G401 (cell line): ENCODE measurements around the gene CFAP74. TPM values are rescaled to one million over a fixed set of nuclear protein-coding genes. Genes with fewer than 3 reads are reported as not detected.
A peak's percentile ranks its signal among the peaks of the same experiment; 100 is the strongest.

Source experiments
- DNase-seq: peaks from one replicate; pipeline ENCODE4 v3.0.0-alpha.2; 2015; ENCODE audit warnings: low spot score
- in situ Hi-C: cut with HindIII; loops from 2 replicates; pipeline ENCODE4 v1.10.0; 2016; ENCODE audit warnings: low sequenced_read_pairs, mixed read lengths
- total RNA-seq: library from RNA; depleted of rRNA; stranded (reverse); fragments of >200 nt; shearing (Covaris generic); gene quantifications from 2 replicates; pipeline ENCODE4 v1.2.3, GENCODE V29; 2014; rRNA removed

CFAP74 gene, protein sequence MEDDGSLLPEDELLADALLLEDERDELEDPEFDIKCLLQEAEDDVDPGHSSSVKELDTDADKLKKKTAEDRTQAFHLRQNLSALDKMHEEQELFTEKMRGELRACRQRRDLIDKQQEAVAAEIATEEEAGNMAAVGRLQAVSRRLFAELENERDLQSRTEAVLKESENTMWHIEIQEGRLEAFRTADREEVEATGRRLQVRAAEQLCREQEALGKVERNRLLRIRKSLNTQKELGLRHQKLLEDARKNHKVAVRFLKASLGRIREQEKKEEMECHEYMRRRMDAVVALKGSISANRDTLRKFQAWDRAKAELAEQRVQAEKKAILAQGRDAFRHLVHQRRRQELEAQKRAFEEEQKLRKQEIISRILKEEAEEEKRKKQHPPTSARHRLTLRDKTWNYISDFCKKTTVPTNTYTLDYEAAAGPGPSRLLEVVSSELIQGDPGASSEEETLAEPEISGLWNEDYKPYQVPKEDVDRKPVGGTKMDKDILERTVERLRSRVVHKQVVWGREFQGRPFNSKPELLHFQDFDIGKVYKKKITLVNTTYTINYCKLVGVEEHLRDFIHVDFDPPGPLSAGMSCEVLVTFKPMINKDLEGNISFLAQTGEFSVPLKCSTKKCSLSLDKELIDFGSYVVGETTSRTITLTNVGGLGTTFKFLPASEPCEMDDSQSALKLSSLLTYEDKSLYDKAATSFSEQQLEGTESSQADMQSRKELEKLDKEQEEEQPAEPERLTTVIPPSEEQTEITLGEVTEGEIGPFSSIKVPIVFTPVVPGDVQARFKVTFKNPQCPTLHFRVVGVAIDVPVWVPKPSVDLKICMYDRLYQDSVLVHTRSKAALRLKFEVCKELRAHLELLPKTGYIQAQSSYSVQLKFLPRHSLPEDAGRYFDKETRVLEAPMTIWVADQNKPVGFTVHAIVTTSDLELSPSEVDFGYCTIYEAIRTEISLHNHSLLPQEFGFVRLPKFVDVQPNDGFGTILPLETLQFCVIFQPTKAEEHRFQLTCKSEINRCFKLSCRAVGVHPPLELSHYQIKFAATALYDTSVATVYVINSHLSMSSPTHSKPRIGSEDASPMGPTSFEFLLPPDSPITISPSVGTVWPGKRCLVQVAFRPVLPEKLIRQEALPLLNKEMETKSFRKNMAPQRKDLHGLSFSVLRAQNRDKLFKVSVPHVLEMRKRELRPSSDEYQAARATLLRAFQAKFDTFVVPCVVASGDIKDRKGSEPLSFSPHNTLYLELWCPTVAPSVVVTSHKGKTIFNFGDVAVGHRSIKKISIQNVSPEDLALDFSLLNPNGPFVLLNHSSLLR (N-terminal part only)
- total RNA-seq: not detected in 2 replicates

DNA sequence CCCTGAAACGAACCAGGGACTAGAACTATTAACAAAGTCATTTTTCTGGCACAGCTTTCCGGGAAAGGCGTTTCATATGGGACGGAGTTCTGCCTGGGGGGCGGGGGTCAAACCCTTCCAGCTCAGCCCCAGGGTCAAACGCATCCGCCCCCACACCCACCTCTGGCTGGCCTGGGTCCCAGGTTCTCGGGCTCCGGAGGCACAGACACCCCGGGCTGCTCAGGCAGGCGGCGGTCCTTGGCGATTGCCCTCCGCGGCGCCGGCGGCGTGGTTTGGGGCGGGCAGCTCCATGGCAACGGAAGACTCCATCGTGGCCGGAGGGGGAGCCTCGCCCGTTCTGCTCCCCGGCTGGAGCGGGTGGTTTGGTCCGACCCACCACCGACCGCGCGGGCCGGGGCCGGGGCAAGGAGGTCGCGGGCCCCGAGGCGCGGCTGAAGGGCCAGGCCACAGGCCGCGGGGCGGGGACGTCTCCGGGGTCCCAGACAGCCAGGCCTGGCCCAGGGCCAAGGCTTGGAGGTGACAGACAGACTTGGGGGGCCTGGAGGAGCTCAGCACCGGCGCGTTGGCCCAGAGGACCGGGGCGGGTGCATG, at the start of gene CFAP74:
TSS of gene CFAP74 (minus strand) at position 246 of the 591 bp plus-strand sequence. CDS start 12,830 bp downstream, outside the sequence.
- DNase-seq: peak; percentile 72
- in situ Hi-C loops: no loop called here

DNA sequence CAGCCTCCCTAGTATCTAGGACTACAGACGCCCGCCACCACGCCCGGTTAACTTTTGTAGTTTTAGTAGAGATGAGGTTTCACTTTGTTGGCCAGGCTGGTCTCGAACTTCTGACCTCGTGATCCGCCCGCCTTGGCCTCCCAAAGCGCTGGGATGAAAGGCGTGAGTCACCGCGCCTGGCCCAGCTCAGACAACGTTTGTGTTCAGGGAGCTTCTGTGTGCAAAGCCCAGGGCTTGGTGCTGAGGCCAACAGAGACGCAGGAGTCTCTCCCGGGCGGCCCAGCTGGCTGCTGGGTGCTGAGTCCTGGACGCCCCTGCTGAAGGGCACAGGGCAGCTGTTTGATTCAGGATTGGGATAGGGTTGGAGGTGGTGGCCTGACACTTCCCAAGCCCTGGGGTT, 49.6 kb upstream of the CFAP74 start:
- in situ Hi-C loops: no loop called here
- no peak for DNase-seq

DNA sequence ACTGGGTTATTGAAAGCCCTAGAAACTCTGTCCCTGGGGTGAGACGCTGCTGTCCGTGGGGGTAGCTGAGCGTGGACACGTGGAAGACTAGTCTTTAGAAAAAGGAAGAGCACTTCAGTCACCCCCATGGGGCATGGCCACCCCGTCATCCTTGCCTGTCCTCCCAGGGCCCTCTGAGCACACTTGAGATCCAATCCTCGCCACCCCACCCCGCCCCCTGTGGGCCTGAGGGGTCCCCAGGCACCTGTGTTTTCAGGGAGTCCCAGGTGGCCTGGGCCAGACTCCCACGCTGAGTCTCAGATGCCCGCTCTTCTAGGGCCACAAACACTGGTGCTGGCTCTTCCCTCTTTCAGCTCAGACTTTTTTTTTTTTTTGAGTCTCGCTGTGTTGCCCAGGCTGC, 49.2 kb upstream of the CFAP74 start:
- in situ Hi-C loops: no loop called here
- DNase-seq: no peak

DNA sequence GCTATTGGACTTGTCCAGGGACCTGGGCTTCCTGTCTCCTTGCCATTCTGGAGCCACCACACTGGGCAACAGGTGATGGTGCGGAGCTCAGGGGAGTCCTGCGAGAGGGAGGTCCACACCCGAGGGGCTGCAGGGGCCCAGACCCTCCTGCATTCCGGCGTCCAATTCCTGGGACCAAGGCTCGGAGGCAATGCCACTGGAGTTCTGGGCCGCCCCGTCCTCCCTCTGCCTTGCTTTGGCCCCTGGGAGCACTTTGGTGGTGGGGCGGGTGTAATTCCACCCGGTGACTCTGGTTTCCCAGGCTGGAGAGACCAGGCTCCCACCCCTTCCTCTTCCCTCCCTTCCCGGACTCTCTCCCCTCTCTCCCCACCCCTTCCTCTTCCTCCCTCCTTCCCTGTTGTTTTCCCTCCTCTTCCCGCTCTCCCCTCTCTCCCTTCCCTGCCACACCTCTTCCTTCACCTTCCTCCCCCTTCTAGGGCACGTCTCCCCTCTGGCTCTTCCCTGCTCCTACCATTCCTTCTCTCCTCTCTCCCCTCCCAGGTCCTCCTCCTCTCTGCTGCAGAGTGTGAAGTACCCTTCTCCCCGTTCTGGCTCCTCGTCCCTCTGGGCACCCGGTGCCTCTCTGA, 48.6 kb upstream of the CFAP74 start:
- no peak for DNase-seq
- in situ Hi-C loops: no loop called here

DNA sequence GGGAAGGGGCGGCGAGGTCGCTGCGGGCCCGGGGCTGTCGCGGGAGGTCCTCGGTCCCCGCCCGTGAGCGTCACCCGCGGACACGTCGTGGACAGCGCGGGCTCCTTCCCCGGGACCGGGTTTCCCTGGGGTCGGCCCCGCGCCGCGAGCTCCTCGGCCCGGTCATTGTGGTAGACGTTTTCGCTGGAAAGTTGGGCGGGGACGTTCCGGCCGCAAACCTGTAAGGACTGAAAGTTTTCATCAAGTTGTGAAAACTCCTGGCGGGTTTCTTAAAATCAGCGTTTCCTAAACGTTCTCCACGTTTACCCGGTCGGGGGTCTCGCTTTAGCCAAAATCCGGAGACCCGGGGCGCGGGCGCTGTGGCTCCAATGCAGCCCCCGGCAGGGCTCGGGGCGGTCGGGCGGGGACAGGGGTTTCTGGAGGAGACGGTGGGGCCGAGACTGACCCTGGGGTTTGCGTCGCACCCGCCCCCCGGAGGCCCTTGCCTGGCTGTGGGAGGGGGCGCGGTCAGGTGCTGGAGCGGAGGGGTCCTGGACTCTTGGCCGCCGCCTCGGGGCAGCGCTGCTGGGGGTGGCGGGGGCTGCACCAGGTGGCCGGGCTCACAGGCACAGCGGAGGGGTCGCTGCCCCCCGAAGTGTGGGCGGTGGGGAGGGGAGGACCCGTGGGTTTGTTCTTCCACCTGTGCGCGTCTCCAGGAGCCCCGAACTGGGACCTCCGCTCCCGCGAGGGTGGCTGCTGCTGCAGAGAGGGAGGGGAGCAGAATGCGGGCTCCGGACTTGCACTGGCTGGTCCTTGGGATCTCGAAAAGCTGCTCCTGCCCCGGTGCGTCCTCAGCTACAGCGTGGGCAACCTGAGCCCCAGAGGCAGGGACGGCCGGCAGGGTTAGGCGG, 47.5 kb upstream of the CFAP74 start:
- DNase-seq: peak; percentile 34
- in situ Hi-C loops: no loop called here

DNA sequence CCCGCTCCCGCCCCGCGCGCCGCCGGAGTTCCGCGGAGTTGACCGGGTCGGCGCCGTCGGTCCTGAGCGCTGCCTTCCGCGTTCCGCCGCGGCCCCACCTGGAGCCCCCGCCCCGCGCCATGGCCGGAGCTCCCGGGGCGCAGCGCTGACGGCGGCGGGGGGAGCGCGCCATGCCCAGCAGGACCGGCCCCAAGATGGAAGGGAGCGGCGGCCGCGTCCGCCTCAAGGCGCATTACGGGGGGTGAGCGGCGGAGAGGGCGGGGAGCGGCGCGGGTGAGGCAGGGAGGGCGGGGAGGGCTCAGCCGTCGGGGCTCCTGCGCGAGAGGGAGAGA, 46.8 kb upstream of the CFAP74 start:
- DNase-seq: peak; percentile 9
- in situ Hi-C loops: no loop called here

DNA sequence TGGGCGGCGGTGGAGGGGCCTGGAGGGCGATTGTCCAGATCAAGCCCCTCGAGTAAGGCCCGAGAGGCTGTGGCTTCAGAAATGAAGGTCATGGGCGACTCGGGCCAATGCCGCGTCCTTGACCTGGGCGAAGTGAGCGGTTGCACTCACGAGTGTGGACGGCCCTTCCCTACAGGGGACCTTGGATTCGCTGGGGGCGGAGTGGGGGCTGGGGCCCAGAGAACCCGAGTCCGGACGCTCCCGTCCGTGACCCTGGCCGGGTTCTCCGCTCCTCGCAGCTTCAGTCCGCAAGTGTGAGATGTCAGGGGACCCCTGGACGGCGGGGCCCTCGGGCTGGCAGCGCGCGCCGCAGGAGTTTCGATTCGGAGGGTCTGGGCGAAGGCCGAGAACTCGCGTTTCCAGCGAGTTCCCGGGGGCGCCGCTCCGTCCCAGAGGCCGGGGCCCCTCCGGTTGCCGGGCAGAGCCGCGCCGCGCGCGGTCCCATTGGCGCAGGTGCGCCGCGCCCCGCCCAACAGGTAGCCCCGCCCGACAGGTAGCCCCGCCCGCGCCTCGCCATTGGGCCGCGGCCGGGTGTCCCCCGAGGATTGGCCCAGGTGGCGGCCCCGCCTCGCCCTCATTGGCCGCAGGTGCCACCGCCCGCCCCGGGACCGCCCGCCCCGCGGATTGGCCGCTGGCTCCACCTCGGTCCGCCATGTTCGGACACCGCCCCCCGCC, 46.3 kb upstream of the CFAP74 start, which contains the start of gene PRKCZ:
TSS of gene PRKCZ (plus strand) at position 694 of the 714 bp plus-strand sequence. CDS start 220 bp downstream, outside the sequence.
- DNase-seq: peak; percentile 93
- in situ Hi-C loops: loop anchor here (5.0 kb wide), 1 partner anchor 58 kb away; no protein-coding TSS in a partner anchor

DNA sequence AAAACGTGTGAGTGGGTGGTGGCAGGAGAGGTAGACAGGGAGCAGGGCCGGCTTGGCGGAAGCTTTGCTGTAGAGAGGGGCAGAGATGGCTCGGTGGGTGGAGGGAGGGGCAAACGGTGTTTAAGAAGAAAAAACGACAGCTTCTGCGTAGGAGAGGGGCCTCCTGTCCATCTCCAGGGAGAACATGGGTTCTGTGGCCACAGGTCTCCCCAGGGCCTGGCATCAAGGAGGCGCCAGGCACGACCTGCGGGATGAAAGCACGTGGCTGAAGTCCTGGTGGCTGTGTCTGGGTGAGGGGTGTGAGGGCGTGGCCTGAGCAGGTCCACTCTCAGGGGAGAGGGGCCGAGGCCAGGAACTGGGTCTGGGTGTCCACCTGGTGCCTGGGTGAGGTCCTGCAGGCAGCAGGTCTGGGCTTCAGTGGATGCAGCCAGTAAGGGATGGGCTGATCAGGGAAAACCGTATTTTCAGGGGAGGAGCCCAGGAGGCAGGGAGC, 45.7 kb upstream of the CFAP74 start:
- DNase-seq: peak; percentile 69
- in situ Hi-C loops: loop anchor here (5.0 kb wide), 1 partner anchor 57 kb away; no protein-coding TSS in a partner anchor

DNA sequence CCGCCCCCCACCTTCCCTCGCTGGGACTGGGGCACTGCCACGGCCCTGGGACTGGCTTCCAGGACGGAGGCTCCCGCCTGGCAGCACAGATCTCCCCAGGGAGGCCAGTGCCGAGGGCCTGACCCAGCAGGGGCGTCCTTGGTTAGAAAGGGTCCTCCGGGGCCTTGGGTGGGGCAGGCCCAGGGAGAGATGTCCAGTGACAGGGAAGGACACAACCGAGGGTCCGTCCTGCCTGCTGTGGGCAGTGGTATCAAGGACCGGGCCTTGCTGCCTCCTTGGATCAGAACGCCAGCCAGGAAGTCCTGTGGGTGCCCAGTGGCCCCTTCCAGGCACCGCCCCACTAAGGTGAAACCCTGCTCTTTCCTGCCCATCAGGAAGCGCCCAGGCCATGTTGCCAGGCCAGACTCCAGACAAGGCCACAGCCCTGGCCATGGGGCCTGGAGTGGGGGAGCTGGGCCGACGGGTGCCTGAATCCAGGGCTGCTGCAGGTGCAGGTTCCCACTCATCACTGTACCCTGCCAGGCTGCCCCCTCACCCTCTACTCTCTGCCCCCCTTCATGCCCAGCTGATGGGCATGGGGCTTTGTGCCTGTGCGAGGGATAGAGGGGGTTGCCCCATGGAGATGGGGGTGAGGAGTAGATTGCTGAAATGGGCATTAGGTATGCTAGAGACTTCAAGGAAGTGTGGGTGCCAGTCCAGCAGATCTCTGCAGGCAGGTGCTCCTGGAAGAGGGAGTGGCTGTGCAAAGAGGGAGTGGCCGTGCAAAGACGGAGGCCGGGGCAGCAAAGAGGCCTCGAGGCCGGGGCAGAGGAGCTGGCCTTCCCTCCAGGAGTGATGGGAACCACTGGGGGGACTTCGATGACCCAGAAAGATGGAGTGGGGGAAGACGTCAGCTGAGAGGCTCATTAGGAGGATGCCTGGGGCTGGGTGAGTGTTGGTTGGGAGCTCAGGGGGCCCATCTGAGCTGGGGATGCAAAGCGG, 44.5 kb upstream of the CFAP74 start:
- no peak for DNase-seq
- in situ Hi-C loops: loop anchor here (5.0 kb wide), 1 partner anchor 56 kb away; no protein-coding TSS in a partner anchor

DNA sequence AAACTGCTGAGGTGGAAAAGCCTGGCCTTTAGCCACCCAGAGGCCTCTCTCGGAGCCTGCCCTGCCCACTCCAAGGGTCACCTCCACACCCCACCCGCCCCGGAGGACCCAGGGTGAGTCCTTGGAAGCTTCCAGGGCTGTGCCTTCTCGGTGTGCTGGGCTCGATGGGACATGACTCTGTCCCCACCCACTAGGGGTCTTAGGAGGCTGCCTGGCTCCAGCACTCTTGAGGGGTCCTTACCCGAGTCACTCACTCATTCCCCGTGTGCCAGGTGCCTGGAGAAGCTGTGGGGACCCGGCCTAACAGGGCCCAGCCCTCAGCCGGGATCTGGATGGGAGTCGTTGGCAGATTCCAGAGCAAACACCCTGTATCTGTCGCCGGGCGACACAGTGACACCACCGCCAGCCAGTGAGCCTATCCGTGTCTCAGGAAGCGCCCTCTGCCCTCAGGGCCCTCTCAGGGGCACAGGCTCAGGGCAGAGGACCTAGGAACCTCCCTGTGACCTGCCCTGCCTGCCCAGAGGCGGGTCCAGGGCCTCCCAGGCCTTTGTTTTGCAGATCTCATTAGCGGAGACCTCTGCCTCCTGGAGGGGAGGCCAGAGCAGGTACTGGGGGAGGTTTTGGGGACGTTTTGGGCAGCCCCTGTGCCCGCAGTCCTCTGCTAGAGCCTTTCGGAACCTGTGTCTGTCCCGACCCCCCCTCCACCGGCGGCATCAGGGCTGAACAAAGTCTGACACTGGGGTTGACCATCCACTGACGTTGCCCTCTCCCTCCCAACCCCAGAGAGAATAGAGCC, 43.6 kb upstream of the CFAP74 start:
- no peak for DNase-seq
- in situ Hi-C loops: loop anchor here (5.0 kb wide), 1 partner anchor 55 kb away; no protein-coding TSS in a partner anchor

DNA sequence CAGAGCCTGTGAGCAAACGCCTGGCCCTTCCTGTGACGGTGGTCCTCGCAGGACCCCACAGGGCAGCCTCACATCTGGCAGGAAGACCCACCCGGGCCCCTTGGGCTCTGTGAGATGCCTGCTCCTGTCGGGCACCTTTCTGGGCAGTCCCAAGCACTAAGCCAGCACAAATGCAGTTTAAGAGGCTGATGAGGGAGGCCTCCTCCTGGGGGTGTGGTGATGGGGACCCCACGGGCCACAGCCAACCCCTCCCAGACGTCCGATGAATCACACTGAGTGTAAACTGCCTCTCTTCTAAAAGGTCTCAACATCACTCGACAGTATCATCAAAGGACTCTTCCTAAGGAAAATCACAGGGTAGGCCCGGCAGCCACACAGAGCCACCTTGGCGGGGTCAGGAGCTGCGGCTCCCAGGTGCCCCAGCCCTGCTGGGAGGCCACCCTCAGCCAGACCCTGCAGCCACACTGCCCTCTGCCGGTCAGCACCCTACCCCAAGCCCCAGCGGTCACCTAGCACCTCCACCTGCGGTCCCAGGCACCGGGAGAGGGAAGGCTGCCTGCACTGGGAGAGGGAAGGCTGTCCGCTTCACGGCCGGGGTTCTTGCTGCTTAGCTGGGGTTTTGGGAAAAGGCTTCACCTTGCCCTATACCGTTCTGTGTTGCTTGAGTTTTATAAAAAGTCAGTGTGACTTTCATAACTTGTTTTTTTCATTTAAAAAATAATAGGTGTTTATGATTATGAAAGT, 42.8 kb upstream of the CFAP74 start:
- peak; percentile 72 for DNase-seq
- in situ Hi-C loops: loop anchor here (5.0 kb wide), 1 partner anchor 54 kb away; no protein-coding TSS in a partner anchor

DNA sequence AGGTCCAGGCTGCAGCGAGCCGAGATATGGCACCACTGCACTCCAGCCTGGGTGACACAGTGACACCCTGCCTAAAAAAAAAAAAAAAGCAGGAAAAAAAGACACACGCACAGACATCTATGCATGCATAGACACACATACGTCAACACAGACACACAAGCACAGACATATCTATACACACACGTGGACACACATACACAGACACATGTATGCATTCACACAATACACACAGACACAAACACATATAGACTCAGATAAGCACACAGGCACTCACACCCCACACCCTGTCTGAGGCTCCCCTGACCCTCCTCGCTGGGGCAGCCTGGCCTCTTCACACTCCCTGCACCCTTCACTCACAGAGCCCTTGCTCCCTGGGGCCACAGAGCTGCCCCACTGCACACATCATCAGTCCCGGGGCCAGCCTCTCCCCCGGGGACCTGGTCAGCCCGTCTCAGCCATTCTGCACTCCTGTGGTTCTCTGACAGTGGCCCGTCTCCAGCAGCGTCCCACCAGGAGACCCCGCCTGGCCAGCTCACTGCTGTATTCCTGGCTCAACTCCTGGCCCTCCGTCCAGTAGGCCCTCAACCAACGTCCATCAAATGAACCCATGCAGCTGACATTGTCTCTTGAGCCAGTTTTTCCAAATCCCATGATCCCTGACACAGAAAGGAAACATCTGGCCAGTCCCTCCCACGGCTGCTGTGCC, 42.0 kb upstream of the CFAP74 start:
- in situ Hi-C loops: loop anchor here (5.0 kb wide), 1 partner anchor 53 kb away; no protein-coding TSS in a partner anchor
- peak; percentile 18 for DNase-seq
